ENCODE measurements around the gene RBM4B.

GRCh38 chr11:66722745-66723651 lies 45.3 kb upstream of the RBM4B start:
- TF ChIP-seq YY1 (IDR thresholded peaks at IDR 0.05; ENCODE audit: insufficient read depth, insufficient read length) (no peak), ZNF274 (IDR thresholded peaks at IDR 0.05; ENCODE audit: low read depth, low read length) (no peak)
